Activated T-cell treated with anti-CD3 and anti-CD28 coated beads, Interleukin-2, amount 50 U/mL, for 72 hours (primary cell): Measurements from ENCODE around the gene SRGAP1. TPM values are rescaled to one million over a fixed set of nuclear protein-coding genes. Genes with fewer than 3 reads are reported as not detected.
A peak's percentile ranks its signal among the peaks of the same experiment; 100 is the strongest.
"Not testable (repeated sequence)": the region's sequence is repeated elsewhere in the genome, so short reads cannot be mapped to it uniquely, and the experiment has no call there.

Experiments
- ATAC-seq, 2 donors: fragments of 150-1000 bp; cut with Tn5 transposase; replicated peaks in 1 of 2; 2 replicates each; pipeline ENCODE4 v1.10.0; 2021; ENCODE audit warnings: moderate library complexity in 2 of 2, mild to moderate bottlenecking in 1 of 2
- DNase-seq, 2 donors: peaks; one replicate each; pipeline ENCODE4 v3.0.0; 2021 to 2022; ENCODE audit warnings: mixed read lengths in 1 of 2
- H3K27ac Mint-ChIP-seq: one replicate; pipeline ENCODE4 v1.8.0; 2022; ENCODE audit warnings: mild to moderate bottlenecking, moderate library complexity, mixed read lengths
- H3K27me3 Mint-ChIP-seq: one replicate; pipeline ENCODE4 v1.8.0; 2022; ENCODE audit warnings: low read depth, mixed read lengths
- H3K36me3 Mint-ChIP-seq, 2 donors: one replicate each; pipeline ENCODE4 v1.8.0; 2022; ENCODE audit warnings: mixed read lengths in 2 of 2, mild to moderate bottlenecking in 1 of 2; ENCODE audit not compliant: insufficient read depth in 2 of 2
- H3K4me1 Mint-ChIP-seq: one replicate; pipeline ENCODE4 v1.8.0; 2022; ENCODE audit warnings: low read depth, mixed read lengths
- H3K4me3 Mint-ChIP-seq, 2 donors: one replicate each; pipeline ENCODE4 v1.8.0; 2022; ENCODE audit warnings: mild to moderate bottlenecking in 2 of 2, mixed read lengths in 2 of 2, moderate library complexity in 2 of 2
- H3K9me3 Mint-ChIP-seq, 2 donors: one replicate each; pipeline ENCODE4 v1.8.0; 2022; ENCODE audit warnings: mixed read lengths in 2 of 2
- total RNA-seq, 2 donors: library from RNA; stranded (reverse); gene quantifications; one replicate each; pipeline ENCODE4 v1.2.3, GENCODE V29; 2022

Gene SRGAP1
- total RNA-seq, 2 donors from 2014 or later = 0.02 to 0.19 TPM

DNA sequence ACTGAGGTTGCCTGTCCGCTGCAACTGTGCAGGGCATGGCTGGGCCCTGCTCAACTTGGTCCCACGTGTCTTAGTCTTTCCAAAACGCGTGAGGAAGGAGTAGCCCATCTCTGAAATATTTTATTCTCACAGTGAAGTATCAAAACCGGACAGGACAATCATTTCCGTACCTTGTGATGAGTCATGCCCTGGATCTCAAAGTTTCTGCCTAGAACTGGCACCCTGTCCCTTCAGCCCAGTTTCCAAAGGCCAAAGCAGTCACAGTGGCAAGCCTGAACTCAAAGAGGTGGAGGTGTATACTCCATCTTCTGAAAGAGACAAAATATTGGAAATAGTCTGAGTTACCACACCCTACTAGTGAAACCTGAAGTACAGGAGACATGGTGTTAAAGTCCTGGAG lies 28.5 kb upstream of the SRGAP1 start:
- H3K4me3 Mint-ChIP-seq = peak overlapping the region in 1 of 2 donors; percentile 64
- DNase-seq = no peak
- peaks cover 19% of the 10 kb centered on the region for H3K4me1 Mint-ChIP-seq
- H3K27me3 Mint-ChIP-seq = peaks cover 25% of the 10 kb centered on the region
- peaks cover 1 to 3% of the 10 kb centered on the region in 2 donors for H3K36me3 Mint-ChIP-seq
- no peak overlapping the region for H3K27ac Mint-ChIP-seq
- ATAC-seq = no peak
- peaks cover 0 to 4% of the 10 kb centered on the region in 2 donors for H3K9me3 Mint-ChIP-seq

DNA sequence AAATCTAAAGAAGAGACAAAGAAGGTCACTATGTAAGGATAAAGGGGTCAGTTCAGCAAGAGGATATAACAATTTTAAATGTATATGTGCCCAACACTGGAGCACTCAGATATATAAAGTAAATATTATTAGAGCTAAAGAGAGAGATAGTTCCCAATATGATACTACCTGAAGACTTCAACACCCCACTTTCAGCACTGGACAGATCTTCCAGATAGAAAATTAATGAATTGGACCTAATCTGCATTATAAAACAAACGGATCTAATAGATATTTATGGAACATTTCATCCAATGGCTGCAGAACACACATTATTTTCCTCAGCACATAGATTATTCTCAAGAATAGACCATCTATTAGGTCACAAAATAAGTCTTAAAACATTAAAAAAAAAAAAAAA lies 24.1 kb upstream of the SRGAP1 start:
- peaks cover 13% of the 10 kb centered on the region for H3K4me1 Mint-ChIP-seq
- peaks cover 1 to 3% of the 10 kb centered on the region in 2 donors for H3K36me3 Mint-ChIP-seq
- no peak for ATAC-seq
- no peak overlapping the region for H3K27ac Mint-ChIP-seq
- H3K27me3 Mint-ChIP-seq = peaks cover 41% of the 10 kb centered on the region
- H3K9me3 Mint-ChIP-seq = peaks cover 0 to 4% of the 10 kb centered on the region in 2 donors
- no peak overlapping the region for H3K4me3 Mint-ChIP-seq
- no peak for DNase-seq

DNA sequence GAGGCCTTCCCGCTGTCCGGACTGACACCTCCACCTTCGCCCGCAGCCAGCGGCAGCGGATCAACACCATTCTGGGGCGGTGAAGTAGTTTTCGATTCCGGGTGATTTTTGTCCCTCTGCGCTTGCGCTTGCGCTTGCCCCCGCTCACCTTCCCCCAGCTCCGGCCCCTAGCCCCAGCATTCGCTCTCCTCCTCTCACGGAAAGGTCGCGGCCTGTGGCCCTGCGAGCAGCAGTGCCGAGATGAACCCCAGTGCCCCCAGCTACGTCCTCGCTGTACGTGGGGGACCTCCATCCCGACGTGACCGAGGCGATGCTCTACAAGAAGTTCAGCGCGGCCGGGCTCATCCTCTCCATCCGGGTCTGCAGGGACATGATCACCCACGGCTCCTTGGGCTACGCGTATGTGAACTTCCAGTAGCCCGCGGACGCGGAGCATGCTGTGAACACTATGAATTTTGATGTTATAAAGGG lies 22.7 kb upstream of the SRGAP1 start:
- DNase-seq (peak; percentile 14 to 24), ATAC-seq (peak in 1 of 2 donors; percentile 58)
- Mint-ChIP-seq H3K36me3 (peaks cover 1 to 3% of the 10 kb centered on the region in 2 donors), H3K4me1 (peaks cover 6% of the 10 kb centered on the region), H3K4me3 (peak overlapping the region; percentile 84 to 85), H3K9me3 (peaks cover 0 to 4% of the 10 kb centered on the region in 2 donors), H3K27ac (no peak overlapping the region), H3K27me3 (peaks cover 41% of the 10 kb centered on the region)

DNA sequence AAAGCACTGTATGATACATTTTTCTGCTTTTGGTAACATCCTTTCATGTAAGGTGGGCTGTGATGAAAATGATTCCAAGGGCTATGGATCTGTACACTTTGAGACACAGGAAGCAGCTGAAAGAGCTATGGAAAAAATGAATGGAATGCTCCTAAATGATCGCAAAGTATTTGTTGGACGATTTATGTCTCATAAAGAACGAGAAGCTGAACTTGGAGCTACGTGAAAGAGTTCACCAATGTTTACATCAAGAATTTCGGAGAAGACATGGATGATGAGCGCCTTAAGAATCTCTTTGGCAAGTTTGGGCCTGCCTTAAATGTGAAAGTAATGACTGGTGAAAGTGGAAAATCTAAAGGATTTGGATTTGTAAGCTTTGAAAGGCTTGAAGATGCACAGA lies 22.1 kb upstream of the SRGAP1 start:
- ATAC-seq (no peak), DNase-seq (no peak)
- H3K9me3 Mint-ChIP-seq = peaks cover 0 to 4% of the 10 kb centered on the region in 2 donors
- peaks cover 6% of the 10 kb centered on the region for H3K4me1 Mint-ChIP-seq
- H3K27ac Mint-ChIP-seq = no peak overlapping the region
- peaks cover 41% of the 10 kb centered on the region for H3K27me3 Mint-ChIP-seq
- H3K36me3 Mint-ChIP-seq = peaks cover 0 to 3% of the 10 kb centered on the region in 2 donors
- H3K4me3 Mint-ChIP-seq = peak overlapping the region in 1 of 2 donors; percentile 84

- peaks cover 6% of the 10 kb centered on the region for H3K4me1 Mint-ChIP-seq
- ATAC-seq (no peak), DNase-seq (no peak)
- H3K36me3 Mint-ChIP-seq = peaks cover 0 to 3% of the 10 kb centered on the region in 2 donors
- H3K4me3 Mint-ChIP-seq = no peak overlapping the region
- peaks cover 0 to 4% of the 10 kb centered on the region in 2 donors for H3K9me3 Mint-ChIP-seq
- H3K27ac Mint-ChIP-seq = no peak overlapping the region
- H3K27me3 Mint-ChIP-seq = peaks cover 41% of the 10 kb centered on the region
Observed at GRCh38 chr12:63823040-63823439, 21.5 kb upstream of the SRGAP1 start.

- ATAC-seq (no peak), DNase-seq (no peak)
- Mint-ChIP-seq H3K9me3 (no peaks in the 10 kb centered on the region), H3K4me3 (no peak overlapping the region), H3K4me1 (peaks cover 6% of the 10 kb centered on the region), H3K27ac (no peak overlapping the region), H3K27me3 (peaks cover 30% of the 10 kb centered on the region), H3K36me3 (no peaks in the 10 kb centered on the region)
Observed at GRCh38 chr12:63826006-63826585, 18.4 kb upstream of the SRGAP1 start.

GRCh38 chr12:63828867-63829266 lies 15.6 kb upstream of the SRGAP1 start:
- Mint-ChIP-seq H3K27ac (no peak overlapping the region), H3K27me3 (peaks cover 9% of the 10 kb centered on the region), H3K36me3 (no peaks in the 10 kb centered on the region), H3K4me3 (no peak overlapping the region), H3K4me1 (no peaks in the 10 kb centered on the region), H3K9me3 (no peaks in the 10 kb centered on the region)
- ATAC-seq = no peak
- no peak for DNase-seq

GRCh38 chr12:63836046-63836445 lies 8.5 kb upstream of the SRGAP1 start:
- Mint-ChIP-seq H3K9me3 (no peaks in the 10 kb centered on the region), H3K36me3 (no peaks in the 10 kb centered on the region), H3K27me3 (peaks cover 6% of the 10 kb centered on the region), H3K27ac (no peak overlapping the region), H3K4me3 (no peak overlapping the region), H3K4me1 (no peaks in the 10 kb centered on the region)
- no peak for ATAC-seq
- no peak for DNase-seq

- Mint-ChIP-seq H3K4me1 (no peaks in the 10 kb centered on the region), H3K27ac (no peak overlapping the region), H3K27me3 (peaks cover 6% of the 10 kb centered on the region), H3K36me3 (no peaks in the 10 kb centered on the region), H3K9me3 (no peaks in the 10 kb centered on the region), H3K4me3 (no peak overlapping the region)
- no peak for ATAC-seq
- no peak for DNase-seq
Observed at GRCh38 chr12:63836936-63837335, 7.6 kb upstream of the SRGAP1 start.

GRCh38 chr12:63838411-63838810 lies 6.1 kb upstream of the SRGAP1 start:
- no peak for ATAC-seq
- DNase-seq = no peak
- Mint-ChIP-seq H3K4me1 (no peaks in the 10 kb centered on the region), H3K27me3 (peaks cover 6% of the 10 kb centered on the region), H3K36me3 (no peaks in the 10 kb centered on the region), H3K27ac (no peak overlapping the region), H3K9me3 (no peaks in the 10 kb centered on the region), H3K4me3 (no peak overlapping the region)

GRCh38 chr12:63841011-63841410 lies 3.5 kb upstream of the SRGAP1 start:
- H3K36me3 Mint-ChIP-seq = no peaks in the 10 kb centered on the region
- H3K9me3 Mint-ChIP-seq = no peaks in the 10 kb centered on the region
- ATAC-seq = no peak
- H3K27me3 Mint-ChIP-seq = peaks cover 23% of the 10 kb centered on the region
- H3K4me3 Mint-ChIP-seq = no peak overlapping the region
- peaks cover 8% of the 10 kb centered on the region for H3K4me1 Mint-ChIP-seq
- no peak for DNase-seq
- no peak overlapping the region for H3K27ac Mint-ChIP-seq

- ATAC-seq = no peak
- Mint-ChIP-seq H3K27ac (no peak overlapping the region), H3K27me3 (peaks cover 29% of the 10 kb centered on the region), H3K36me3 (no peaks in the 10 kb centered on the region), H3K4me3 (no peak overlapping the region), H3K4me1 (peaks cover 8% of the 10 kb centered on the region), H3K9me3 (no peaks in the 10 kb centered on the region)
- no peak for DNase-seq
Observed at GRCh38 chr12:63841571-63841970, 2.9 kb upstream of the SRGAP1 start.

DNA sequence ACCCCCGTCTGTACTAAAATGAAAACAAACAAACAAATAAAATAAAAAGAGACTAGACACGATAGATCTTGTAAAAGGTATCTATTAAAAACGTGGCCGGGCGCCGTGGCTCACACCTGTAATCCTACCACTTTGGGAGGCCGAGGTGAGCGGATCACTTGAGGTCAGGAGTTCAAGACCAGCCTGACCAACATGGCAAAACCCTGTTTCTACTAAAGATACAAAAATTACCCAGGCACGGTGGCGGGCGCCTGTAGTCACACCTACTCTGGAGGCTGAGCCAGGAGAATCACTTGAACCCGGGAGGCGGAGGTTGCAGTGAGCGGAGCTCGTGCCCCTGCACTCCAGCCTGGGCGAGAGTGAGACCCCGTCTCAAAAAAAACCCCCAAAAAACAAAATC lies 1.8 kb upstream of the SRGAP1 start:
- ATAC-seq = not testable (repeated sequence)

DNA sequence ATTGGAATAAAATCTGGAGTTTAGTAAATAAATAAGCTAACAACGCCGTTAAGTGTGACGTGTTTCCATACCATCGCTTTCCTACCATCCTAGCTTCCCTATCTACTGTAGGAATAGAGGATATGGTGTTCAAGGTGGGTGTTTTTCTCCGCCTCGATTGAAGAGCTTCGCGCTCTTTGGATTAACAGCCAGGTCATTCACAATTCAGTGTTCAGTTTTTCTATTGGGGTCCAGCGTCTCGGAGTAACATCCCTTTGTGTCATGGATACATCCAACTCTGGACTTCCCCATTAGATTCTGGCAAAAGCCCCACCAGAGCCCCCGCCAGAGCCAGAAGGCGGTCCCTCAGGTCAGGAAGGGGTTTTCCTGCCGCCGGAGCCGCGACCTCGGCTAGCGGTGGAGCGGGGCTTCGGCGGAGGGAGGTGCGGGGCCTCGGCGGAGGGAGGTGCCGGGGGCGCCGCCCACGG lies 1.2 kb upstream of the SRGAP1 start:
- Mint-ChIP-seq H3K36me3 (no peaks in the 10 kb centered on the region), H3K4me1 (peaks cover 8% of the 10 kb centered on the region), H3K27ac (no peak overlapping the region), H3K9me3 (no peaks in the 10 kb centered on the region), H3K27me3 (peaks cover 32% of the 10 kb centered on the region), H3K4me3 (peak overlapping the region; percentile 72 to 95)
- ATAC-seq (peak in 1 of 2 donors; percentile 62), DNase-seq (no peak)

More for the DNA sequence above, 1.8 kb upstream of the SRGAP1 start:
- DNase-seq, H3K36me3 Mint-ChIP-seq, H3K4me1 Mint-ChIP-seq, H3K9me3 Mint-ChIP-seq, H3K27ac Mint-ChIP-seq: not testable (repeated sequence)
- Mint-ChIP-seq H3K4me3 (peak overlapping the region; percentile 72 to 95), H3K27me3 (peaks cover 32% of the 10 kb centered on the region)
